Ectodermal cell (in vitro differentiated cells): ENCODE results near the gene SERTM1.

ENCODE experiments used
- H3K27ac ChIP-seq: 2 replicates; pipeline ENCODE4 v1.7.0; 2013; ENCODE audit warnings: mild to moderate bottlenecking, low read depth, low read length; ENCODE audit not compliant: insufficient read depth, poor library complexity, severe bottlenecking
- H3K27me3 ChIP-seq: 2 replicates; pipeline ENCODE4 v1.7.0; 2013; ENCODE audit warnings: mild to moderate bottlenecking, low read length; ENCODE audit not compliant: insufficient read depth, control insufficient read depth, poor library complexity, severe bottlenecking
- H3K36me3 ChIP-seq: one replicate; pipeline ENCODE4 v1.7.0; 2013; ENCODE audit warnings: low read length; ENCODE audit not compliant: control insufficient read depth, insufficient read depth
- H3K4me1 ChIP-seq: one replicate; pipeline ENCODE4 v1.7.0; 2013; ENCODE audit warnings: low read length; ENCODE audit not compliant: control insufficient read depth, insufficient read depth
- H3K4me3 ChIP-seq: 2 replicates; pipeline ENCODE4 v1.7.0; 2013; ENCODE audit warnings: low read depth, low read length, control low read depth; ENCODE audit not compliant: insufficient read depth
- H3K9me3 ChIP-seq: 2 replicates; pipeline ENCODE4 v1.7.0; 2013; ENCODE audit warnings: mild to moderate bottlenecking, low read length, moderate library complexity; ENCODE audit not compliant: control insufficient read depth
- WGBS, 2 experiments: methylation state at CpG; one replicate each; pipeline ENCODE4 v1.1.7; 2013; ENCODE audit warnings: missing lambda C conversion rate in 2 of 2; 5-methylcytosine and 5-hydroxymethylcytosine counted together

The SERTM1 gene

DNA sequence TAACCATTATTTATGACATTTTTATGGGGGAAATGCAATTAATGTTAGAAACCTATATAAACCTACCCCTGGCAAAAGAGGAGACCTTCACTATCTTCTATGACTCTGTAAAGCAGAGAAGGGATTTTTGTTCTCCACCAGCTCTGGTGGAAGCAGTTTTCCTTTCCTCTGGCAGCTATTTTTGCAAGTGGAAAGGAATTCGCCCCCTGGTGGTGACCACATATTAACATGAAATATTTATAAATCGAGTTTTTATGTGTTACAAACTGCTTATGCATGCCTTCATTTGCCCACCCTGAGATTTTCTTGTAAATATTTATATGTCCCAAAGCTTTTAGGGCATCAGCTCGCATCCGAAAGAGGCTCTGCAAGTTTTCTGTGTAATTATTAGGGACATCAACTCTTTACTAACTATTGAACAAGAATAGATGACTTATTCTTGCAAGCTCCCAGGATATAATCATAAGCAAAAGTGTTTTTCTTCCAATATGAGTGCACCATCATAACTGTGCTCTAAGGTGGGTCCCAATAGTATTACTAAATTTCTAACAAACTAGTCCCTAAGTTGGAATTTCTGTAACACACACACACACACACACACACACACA, 62.4 kb downstream of the SERTM1 start:
- 50 to 83% methylated on average over 1 to 3 of the region's 4 CpGs for WGBS, 2 experiments
- H3K9me3 ChIP-seq: no peaks in the 10 kb centered on the region
- no peak overlapping the region for H3K4me3 ChIP-seq
- H3K36me3 ChIP-seq: no peaks in the 10 kb centered on the region
- H3K27me3 ChIP-seq: no peaks in the 10 kb centered on the region
- no peak overlapping the region for H3K27ac ChIP-seq
- no peaks in the 10 kb centered on the region for H3K4me1 ChIP-seq

GRCh38 chr13:36737524-36738083, 63.8 kb downstream of the SERTM1 start:
- Histone ChIP-seq H3K36me3 (no peaks in the 10 kb centered on the region), H3K4me3 (no peak overlapping the region), H3K9me3 (no peaks in the 10 kb centered on the region), H3K27me3 (no peaks in the 10 kb centered on the region), H3K4me1 (no peaks in the 10 kb centered on the region), H3K27ac (no peak overlapping the region)
- WGBS, 2 experiments: 78 to 84% methylated on average over 6 of the region's 6 CpGs

DNA sequence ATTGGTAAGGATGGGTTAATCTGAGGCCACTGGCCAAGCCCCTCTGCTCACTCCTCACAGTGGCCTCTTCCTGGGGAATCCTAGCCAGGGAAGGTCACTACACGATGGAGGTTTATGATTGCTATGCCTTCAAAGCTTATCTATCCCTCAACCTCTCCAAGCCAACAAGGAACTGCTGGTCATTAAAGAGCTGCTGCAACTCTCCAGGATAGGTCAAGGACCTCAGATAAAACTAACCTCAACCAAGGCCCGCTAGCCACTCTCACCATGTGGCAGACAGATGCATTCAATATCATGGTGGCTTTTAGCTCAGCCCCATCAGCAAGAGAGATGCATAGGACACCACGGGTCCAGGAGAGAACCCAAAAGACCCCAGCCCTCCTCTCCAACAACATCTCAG, 71.6 kb downstream of the SERTM1 start:
- Histone ChIP-seq H3K27me3 (no peaks in the 10 kb centered on the region), H3K4me3 (no peak overlapping the region), H3K27ac (no peak overlapping the region), H3K9me3 (no peaks in the 10 kb centered on the region), H3K4me1 (no peaks in the 10 kb centered on the region), H3K36me3 (no peaks in the 10 kb centered on the region)
- WGBS, 2 experiments: 89 to 92% methylated on average over 3 of the region's 3 CpGs

- H3K36me3 ChIP-seq: no peaks in the 10 kb centered on the region
- 91 to 97% methylated on average over 1 to 2 of the region's 2 CpGs for WGBS, 2 experiments
- H3K4me1 ChIP-seq: no peaks in the 10 kb centered on the region
Measured at GRCh38 chr13:36746051-36746450, 72.2 kb downstream of the SERTM1 start.

More at GRCh38 chr13:36746051-36746450, 72.2 kb downstream of the SERTM1 start:
- Histone ChIP-seq H3K4me3 (no peak overlapping the region), H3K27me3 (no peaks in the 10 kb centered on the region), H3K9me3 (no peaks in the 10 kb centered on the region), H3K27ac (no peak overlapping the region)
